Lung (tissue), 12 donors: ENCODE data around the gene IL16. TPM values are rescaled to one million over a fixed set of nuclear protein-coding genes. Genes with fewer than 3 reads are reported as not detected.

Experiments
- ATAC-seq: fragments of 200-7000 bp; cut with Tn5 transposase; one replicate; pipeline ENCODE4 v1.9.1; 2020; ENCODE audit warnings: moderate number of reproducible peaks; ENCODE audit not compliant: insufficient read depth, low FRiP score
- DNase-seq, 3 donors: peaks; one replicate each; pipeline ENCODE4 v3.0.0-alpha.2; 2013 to 2017
- H3K27ac ChIP-seq, 2 donors: one replicate each; pipeline ENCODE4 v1.5.1; 2013; ENCODE audit warnings: mild to moderate bottlenecking in 2 of 2, moderate library complexity in 2 of 2, control low read depth in 1 of 2, inconsistent platforms in 1 of 2, low read depth in 1 of 2, low read length in 1 of 2
- H3K27me3 ChIP-seq, 3 donors: one replicate each; pipeline ENCODE4 v1.5.1; 2013; ENCODE audit warnings: low read length in 2 of 3; ENCODE audit not compliant: control insufficient read depth in 3 of 3, insufficient read depth in 3 of 3
- H3K36me3 ChIP-seq, 4 donors: one replicate each; pipeline ENCODE4 v1.5.1; 2013; ENCODE audit warnings: low read length in 4 of 4, mild to moderate bottlenecking in 1 of 4, moderate library complexity in 1 of 4; ENCODE audit not compliant: control insufficient read depth in 4 of 4, insufficient read depth in 4 of 4
- H3K4me1 ChIP-seq, 5 donors: one replicate each; pipeline ENCODE4 v1.5.1; 2013; ENCODE audit warnings: low read length in 5 of 5, mild to moderate bottlenecking in 2 of 5, moderate library complexity in 1 of 5; ENCODE audit not compliant: control insufficient read depth in 5 of 5, insufficient read depth in 5 of 5
- H3K4me3 ChIP-seq: one replicate; pipeline ENCODE4 v1.5.1; 2013; ENCODE audit warnings: mild to moderate bottlenecking, control low read depth, moderate library complexity
- H3K9ac ChIP-seq, 2 donors: one replicate each; pipeline ENCODE4 v1.5.1; 2013; ENCODE audit warnings: low read length in 2 of 2, control low read depth in 1 of 2; ENCODE audit not compliant: insufficient read depth in 1 of 2
- H3K9me3 ChIP-seq, 4 donors: one replicate each; pipeline ENCODE4 v1.5.1; 2013; ENCODE audit warnings: low read length in 3 of 4, mild to moderate bottlenecking in 1 of 4, moderate library complexity in 1 of 4; ENCODE audit not compliant: control insufficient read depth in 4 of 4, insufficient read depth in 3 of 4
- WGBS, 2 donors: extraction: QIAGEN DNeasy Blood & Tissue Kit; methylation state at CpG; one replicate each; pipeline ENCODE4 v1.1.7; 2013; 5-methylcytosine and 5-hydroxymethylcytosine counted together
- polyA plus RNA-seq, 2 donors: library from polyadenylated mRNA; stranded (reverse); fragments of 200-250 nt; gene quantifications; one replicate each; pipeline ENCODE4 v1.2.1, GENCODE V29; 2013
- total RNA-seq, 2 donors: library from RNA; depleted of rRNA in 1 of 2; stranded (reverse); fragments of >200 nt in 1 of 2; gene quantifications; one replicate each; pipeline ENCODE4 v1.2.1, GENCODE V29; 2014 to 2021
- TF ChIP-seq, protein P1 (sequence below): IDR thresholded peaks from 2 replicates; pipeline ENCODE4 v1.5.1; 2012; ENCODE audit warnings: mild to moderate bottlenecking; ENCODE audit errors: control extremely low read depth, extremely low read depth
- donor health status: control.
- donor health status: control.
- donor health status: Bipolar disorder and iron deficiency.
- donor health status: healthy.
- donor health status: DM: yes; HTN: yes; CAD: no.

Gene IL16
- total and polyA plus RNA-seq, 4 donors, result 18.8 to 45.4 (median 24.4) TPM

DNA sequence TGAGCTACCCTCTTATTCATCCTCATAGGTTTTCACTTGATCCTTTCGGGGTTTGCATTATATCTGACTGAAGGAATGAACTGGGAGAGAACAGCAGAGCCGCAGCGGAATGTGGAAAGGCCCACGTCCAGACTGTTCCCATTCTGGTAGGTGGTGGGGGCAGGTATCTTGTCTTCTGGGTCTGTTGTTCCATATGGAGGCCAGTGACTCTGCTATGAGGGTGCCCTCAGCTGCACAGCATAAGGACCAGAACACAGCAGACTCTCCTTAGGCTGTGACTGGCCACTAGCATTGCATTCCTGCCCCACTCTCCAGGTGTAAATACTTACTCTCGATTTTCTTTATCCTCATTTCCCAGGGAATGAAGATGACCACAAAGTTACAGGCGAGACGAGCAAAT, 165.2 kb downstream of the IL16 start:
- H3K9ac ChIP-seq, result no peak overlapping the region
- H3K27ac ChIP-seq, result no peak overlapping the region
- no peak overlapping the region for H3K4me3 ChIP-seq
- H3K4me1 ChIP-seq, result peaks cover 0 to 2% (median 0%) of the 10 kb centered on the region in 5 donors
- no peaks in the 10 kb centered on the region for H3K27me3 ChIP-seq
- 94% methylated on average over 7 of the region's 7 CpGs for WGBS, 2 donors
- ATAC-seq (no peak), DNase-seq (no peak)
- H3K9me3 ChIP-seq, result no peaks in the 10 kb centered on the region
- TF ChIP-seq, protein P1, sequence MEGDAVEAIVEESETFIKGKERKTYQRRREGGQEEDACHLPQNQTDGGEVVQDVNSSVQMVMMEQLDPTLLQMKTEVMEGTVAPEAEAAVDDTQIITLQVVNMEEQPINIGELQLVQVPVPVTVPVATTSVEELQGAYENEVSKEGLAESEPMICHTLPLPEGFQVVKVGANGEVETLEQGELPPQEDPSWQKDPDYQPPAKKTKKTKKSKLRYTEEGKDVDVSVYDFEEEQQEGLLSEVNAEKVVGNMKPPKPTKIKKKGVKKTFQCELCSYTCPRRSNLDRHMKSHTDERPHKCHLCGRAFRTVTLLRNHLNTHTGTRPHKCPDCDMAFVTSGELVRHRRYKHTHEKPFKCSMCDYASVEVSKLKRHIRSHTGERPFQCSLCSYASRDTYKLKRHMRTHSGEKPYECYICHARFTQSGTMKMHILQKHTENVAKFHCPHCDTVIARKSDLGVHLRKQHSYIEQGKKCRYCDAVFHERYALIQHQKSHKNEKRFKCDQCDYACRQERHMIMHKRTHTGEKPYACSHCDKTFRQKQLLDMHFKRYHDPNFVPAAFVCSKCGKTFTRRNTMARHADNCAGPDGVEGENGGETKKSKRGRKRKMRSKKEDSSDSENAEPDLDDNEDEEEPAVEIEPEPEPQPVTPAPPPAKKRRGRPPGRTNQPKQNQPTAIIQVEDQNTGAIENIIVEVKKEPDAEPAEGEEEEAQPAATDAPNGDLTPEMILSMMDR, result no peak
- H3K36me3 ChIP-seq, result no peaks in the 10 kb centered on the region

- 90 to 97% methylated on average over 11 of the region's 11 CpGs for WGBS, 2 donors
- ATAC-seq, result no peak
Measured at GRCh38 chr15:81362790-81363189, 166.1 kb downstream of the IL16 start.

GRCh38 chr15:81363276-81363675, 166.6 kb downstream of the IL16 start:
- TF ChIP-seq, protein P1, result no peak
- H3K4me1 ChIP-seq, result peaks cover 0 to 2% (median 0%) of the 10 kb centered on the region in 5 donors
- peak in 2 of 3 donors; percentile 14 to 45 for DNase-seq
- H3K27me3 ChIP-seq, result no peaks in the 10 kb centered on the region
- no peak overlapping the region for H3K4me3 ChIP-seq
- H3K9me3 ChIP-seq, result no peaks in the 10 kb centered on the region
- no peaks in the 10 kb centered on the region for H3K36me3 ChIP-seq
- ATAC-seq, result no peak
- no peak overlapping the region for H3K27ac ChIP-seq
- H3K9ac ChIP-seq, result no peak overlapping the region
- WGBS, 2 donors, result 84 to 89% methylated on average over 3 of the region's 3 CpGs

More at GRCh38 chr15:81362790-81363189, 166.1 kb downstream of the IL16 start:
- Histone ChIP-seq H3K9me3 (no peaks in the 10 kb centered on the region), H3K36me3 (no peaks in the 10 kb centered on the region), H3K27me3 (no peaks in the 10 kb centered on the region), H3K9ac (no peak overlapping the region), H3K4me1 (peaks cover 0 to 2% (median 0%) of the 10 kb centered on the region in 5 donors), H3K4me3 (no peak overlapping the region), H3K27ac (no peak overlapping the region)
- no peak for DNase-seq
- TF ChIP-seq, protein P1, result no peak

Other genes starting within 250 kb of the IL16 start
- 10 to 100 TPM; 26.0 to 26.4 TPM for gene MESD, start 207.1 kb upstream of the IL16 start, total RNA-seq
- gene MESD, start 207.1 kb upstream of the IL16 start, polyA plus RNA-seq, result 10 to 100 TPM; 15.3 to 17.8 TPM
- 10 to 100 TPM; 12.7 to 36.5 TPM for gene TLNRD1, start 196.0 kb upstream of the IL16 start, total RNA-seq
- gene TLNRD1, start 196.0 kb upstream of the IL16 start, polyA plus RNA-seq, result 10 to 100 TPM; 10.8 to 28.7 TPM
- 10 to 100 TPM in 1 of 2 donors, 1 to 10 TPM in 1; 5.2 to 11.2 TPM for gene CFAP161, start 62.6 kb upstream of the IL16 start, total RNA-seq
- 1 to 10 TPM; 2.4 to 2.6 TPM for gene CFAP161, start 62.6 kb upstream of the IL16 start, polyA plus RNA-seq
- gene STARD5, start 127.3 kb downstream of the IL16 start, total RNA-seq, result 1 to 10 TPM; 4.5 to 7.0 TPM
- gene STARD5, start 127.3 kb downstream of the IL16 start, polyA plus RNA-seq, result 1 to 10 TPM; 2.9 to 5.4 TPM
- under 1 TPM in 1 of 2 donors, not detected in 1; 0.03 TPM for gene TMC3, start 177.3 kb downstream of the IL16 start, total RNA-seq
- not detected for gene TMC3, start 177.3 kb downstream of the IL16 start, polyA plus RNA-seq